Measurements from ENCODE around the gene PHC2.

Gene PHC2

DNA sequence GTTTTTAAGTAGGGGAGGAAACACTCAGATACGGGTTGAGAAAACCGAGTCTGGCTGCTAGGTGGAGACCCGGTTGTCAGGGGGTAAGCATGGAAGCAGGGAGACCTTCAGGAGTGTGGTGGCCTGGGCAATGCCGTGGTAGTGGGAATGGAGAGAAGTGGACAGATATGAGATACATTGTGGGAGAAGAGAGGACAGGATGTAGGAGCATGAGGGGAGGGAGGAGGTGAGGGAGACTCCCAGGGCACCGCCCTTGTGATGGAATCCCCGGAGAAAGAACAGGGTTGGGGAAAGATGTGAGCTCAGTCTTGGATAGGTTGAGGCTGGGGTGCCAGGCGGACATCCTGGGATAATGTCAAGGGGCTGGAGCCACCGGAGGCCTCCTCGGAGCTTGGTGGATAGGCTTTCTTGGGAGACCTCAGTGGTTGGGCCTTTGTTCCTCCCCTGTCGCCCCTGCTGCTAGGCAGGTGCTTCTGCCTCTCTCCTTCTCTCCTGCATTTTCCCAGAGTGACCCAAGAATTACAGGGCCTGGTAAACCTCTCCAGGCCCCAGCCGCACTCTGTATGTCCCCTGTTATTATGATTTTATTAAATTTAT lies 153.3 kb downstream of the PHC2 start:
- H3K9me3 ChIP-seq: no peaks in the 10 kb centered on the region
- peaks cover 9% of the 10 kb centered on the region for H3K36me3 ChIP-seq (replicated peaks)
- H3K4me1 ChIP-seq: no peaks in the 10 kb centered on the region
- H3K27me3 ChIP-seq (ENCODE audit: low read depth): no peaks in the 10 kb centered on the region
- no peak overlapping the region for H3K4me3 ChIP-seq
- in situ Hi-C loops (cut with MboI; ENCODE audit: low sequenced_read_pairs): no loop called here
- no peak for DNase-seq (ENCODE audit: low spot score in 2 of 2)

DNA sequence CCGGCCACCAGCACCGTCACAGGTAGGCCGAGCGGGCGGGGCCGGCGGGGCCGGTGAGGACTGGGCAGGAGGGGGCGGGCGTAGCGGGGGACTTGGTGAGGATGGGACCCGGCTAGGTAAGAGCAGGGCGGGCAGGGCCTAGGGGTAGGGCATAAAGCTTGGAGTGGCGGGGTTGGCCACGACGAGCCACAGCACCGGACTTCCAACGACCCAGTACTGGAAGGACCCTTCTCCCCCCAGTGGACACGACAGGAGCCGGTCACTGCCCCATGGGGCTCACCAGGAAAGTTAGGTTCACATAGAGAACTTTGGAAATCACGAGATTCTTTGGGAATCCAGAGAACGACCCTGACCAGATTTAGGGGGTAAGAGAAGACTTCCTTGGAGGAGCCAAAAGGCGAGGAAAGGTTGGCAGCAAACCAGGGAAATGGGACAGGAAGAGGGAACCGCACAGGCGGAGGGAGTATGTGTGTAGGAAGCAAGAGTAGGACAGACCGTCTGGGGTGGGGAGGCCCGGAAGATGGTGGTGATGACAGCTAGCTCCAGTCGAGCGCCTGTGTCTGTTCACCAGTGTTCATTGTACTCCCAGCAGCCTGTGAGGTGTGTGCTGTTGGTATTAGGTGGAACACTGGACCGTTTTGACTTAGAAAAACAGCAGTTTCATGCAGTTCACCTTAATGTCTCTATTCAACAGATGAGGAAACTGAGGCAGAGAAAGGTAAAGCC lies 154.2 kb downstream of the PHC2 start:
- Histone ChIP-seq H3K9me3 (no peaks in the 10 kb centered on the region), H3K36me3 (replicated peaks) (peaks cover 6% of the 10 kb centered on the region), H3K27me3 (ENCODE audit: low read depth) (no peaks in the 10 kb centered on the region), H3K4me3 (no peak overlapping the region), H3K4me1 (no peaks in the 10 kb centered on the region)
- in situ Hi-C loops (cut with MboI; ENCODE audit: low sequenced_read_pairs): no loop called here
- DNase-seq (ENCODE audit: low spot score in 2 of 2): no peak

DNA sequence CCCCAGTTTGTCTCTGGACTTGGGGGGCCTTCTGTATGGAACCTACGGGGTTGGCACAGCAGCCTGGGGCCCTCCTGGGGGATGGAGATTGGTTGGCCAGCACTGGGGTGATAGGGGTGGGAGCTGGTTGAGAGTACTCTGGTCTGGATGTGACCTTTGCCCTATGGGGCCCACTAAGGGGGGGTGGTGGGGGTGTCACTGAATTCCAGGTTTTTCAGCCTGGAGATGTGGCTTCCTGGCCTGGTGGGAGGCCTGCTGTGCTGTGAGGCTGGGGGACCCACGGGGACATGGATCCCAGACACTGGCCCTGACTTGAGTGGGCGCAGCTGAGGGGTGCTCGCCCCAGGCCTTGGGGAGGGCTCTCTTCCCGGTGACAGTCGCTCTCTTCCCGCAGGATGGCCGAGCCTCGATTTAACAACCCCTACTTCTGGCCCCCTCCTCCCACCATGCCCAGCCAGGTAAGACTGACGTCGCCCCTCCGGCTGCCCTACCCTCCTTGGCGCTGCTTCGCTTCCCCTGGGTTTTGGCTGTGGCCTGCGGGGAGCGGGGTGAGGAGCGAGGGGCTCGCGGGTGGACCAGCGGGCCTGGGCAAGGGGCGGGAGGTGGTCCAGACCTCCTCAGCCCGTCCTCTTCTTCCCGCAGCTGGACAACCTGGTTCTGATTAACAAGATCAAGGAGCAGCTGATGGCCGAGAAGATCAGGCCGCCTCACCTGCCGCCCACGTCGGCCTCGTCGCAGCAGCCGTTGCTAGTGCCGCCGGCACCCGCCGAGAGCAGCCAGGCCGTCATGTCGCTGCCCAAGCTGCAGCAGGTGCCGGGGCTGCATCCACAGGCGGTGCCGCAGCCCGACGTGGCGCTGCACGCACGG lies 155.0 kb downstream of the PHC2 start:
- Histone ChIP-seq H3K4me1 (no peaks in the 10 kb centered on the region), H3K4me3 (no peak overlapping the region), H3K9me3 (no peaks in the 10 kb centered on the region), H3K36me3 (replicated peaks) (no peaks in the 10 kb centered on the region; the same call in none of the 2 replicates), H3K27me3 (ENCODE audit: low read depth) (no peaks in the 10 kb centered on the region)
- DNase-seq (ENCODE audit: low spot score in 2 of 2): no peak
- in situ Hi-C loops (cut with MboI; ENCODE audit: low sequenced_read_pairs): no loop called here

DNA sequence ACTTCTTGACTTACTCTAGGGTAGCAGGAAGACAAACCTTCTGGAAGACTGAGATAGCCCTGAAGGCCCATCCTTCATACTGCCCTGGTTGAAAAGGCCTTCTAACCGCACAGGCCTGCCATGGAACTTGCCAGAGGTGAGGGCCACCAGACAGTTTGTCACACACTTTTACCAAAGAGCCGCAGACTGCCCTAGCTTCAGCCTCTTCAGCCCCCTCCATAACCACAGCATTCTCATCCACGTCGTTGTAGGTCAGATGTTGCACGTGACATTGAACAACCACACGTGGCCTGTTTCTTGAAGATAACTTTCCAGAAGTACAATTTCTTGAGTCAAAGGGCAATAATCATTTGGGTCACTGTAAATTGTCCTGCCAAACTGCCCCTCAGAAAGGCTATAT lies 155.7 kb downstream of the PHC2 start:
- no peaks in the 10 kb centered on the region for H3K9me3 ChIP-seq
- no peak for DNase-seq (ENCODE audit: low spot score in 2 of 2)
- H3K4me3 ChIP-seq: no peak overlapping the region
- H3K36me3 ChIP-seq (replicated peaks): peaks cover under 1% of the 10 kb centered on the region; the same call in 1 of the 2 replicates
- H3K27me3 ChIP-seq (ENCODE audit: low read depth): no peaks in the 10 kb centered on the region
- in situ Hi-C loops (cut with MboI; ENCODE audit: low sequenced_read_pairs): no loop called here
- no peaks in the 10 kb centered on the region for H3K4me1 ChIP-seq

DNA sequence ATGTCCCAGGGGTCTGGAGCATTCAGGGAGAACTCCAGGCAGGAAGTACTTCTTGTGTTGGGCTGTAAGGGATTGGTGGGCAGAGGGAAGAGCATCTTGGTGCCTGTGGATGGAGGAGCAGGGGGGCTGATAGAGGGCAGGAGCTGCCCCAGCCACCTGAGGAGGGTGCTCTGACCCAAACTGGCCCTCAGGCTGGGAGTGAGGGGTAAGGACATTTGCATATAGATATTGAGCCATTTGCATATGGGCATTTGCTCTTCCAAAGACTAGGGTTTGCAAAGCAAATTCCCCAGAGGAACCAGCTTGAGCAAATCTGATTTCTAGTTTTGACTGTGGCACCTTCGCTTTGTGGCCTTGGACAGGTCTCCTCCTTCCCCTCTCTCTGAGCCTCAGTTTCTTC lies 156.4 kb downstream of the PHC2 start:
- Histone ChIP-seq H3K4me3 (no peak overlapping the region), H3K36me3 (replicated peaks) (0 out of 2 replicates have a peak, but pooled peaks cover 3% of the 10 kb centered on the region), H3K9me3 (no peaks in the 10 kb centered on the region), H3K4me1 (no peaks in the 10 kb centered on the region), H3K27me3 (ENCODE audit: low read depth) (no peaks in the 10 kb centered on the region)
- in situ Hi-C loops (cut with MboI; ENCODE audit: low sequenced_read_pairs): no loop called here
- no peak for DNase-seq (ENCODE audit: low spot score in 2 of 2)

DNA sequence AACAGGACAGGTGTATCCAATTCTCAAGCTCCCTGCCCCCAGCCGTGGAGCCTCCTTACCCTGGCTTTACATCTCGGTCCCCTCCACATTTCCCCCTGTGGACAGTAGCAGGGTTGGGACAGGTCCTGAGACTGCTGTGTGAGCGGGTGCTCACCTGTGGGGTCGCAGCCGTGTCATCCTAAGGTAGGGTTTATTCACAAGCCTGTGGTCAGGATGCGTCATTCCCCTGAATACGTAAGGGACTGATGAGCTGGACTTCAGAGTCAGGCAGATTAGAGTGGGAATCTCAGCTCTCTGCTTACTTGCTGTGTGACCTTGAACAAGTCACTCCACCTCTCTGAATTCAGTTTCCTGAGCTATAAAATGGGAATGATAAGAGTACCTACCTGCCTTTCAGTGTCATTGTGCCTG lies 156.9 kb downstream of the PHC2 start:
- no peak for DNase-seq (ENCODE audit: low spot score in 2 of 2)
- no peak overlapping the region for H3K4me3 ChIP-seq
- 0 out of 2 replicates have a peak, but pooled peaks cover 3% of the 10 kb centered on the region for H3K36me3 ChIP-seq (replicated peaks)
- in situ Hi-C loops (cut with MboI; ENCODE audit: low sequenced_read_pairs): no loop called here
- H3K9me3 ChIP-seq: no peaks in the 10 kb centered on the region
- H3K27me3 ChIP-seq (ENCODE audit: low read depth): no peaks in the 10 kb centered on the region
- H3K4me1 ChIP-seq: no peaks in the 10 kb centered on the region

Data from HAP-1 (cell line).